ENCODE measurements around the gene CCRL2.

Gene CCRL2

GRCh38 chr3:46427916-46428833 lies 21.1 kb downstream of the CCRL2 start:
- no peaks in the 10 kb centered on the region for H3K9me3 ChIP-seq (ENCODE audit: control insufficient read depth, insufficient read depth, low read depth, low read length)
- H3K4me3 ChIP-seq (ENCODE audit: low read depth, low read length), result no peak overlapping the region
- no peaks in the 10 kb centered on the region for H3K4me1 ChIP-seq (ENCODE audit: control insufficient read depth, insufficient read depth, low read length)
- H3K27ac ChIP-seq (ENCODE audit: extremely low read depth, low read depth, low read length), result no peak overlapping the region
- 0 out of 2 replicates have a peak, but pooled peaks have one; percentile 17 for TF ChIP-seq ZNF654 (tag by site-specific recombination; IDR thresholded peaks at IDR 0.05; ENCODE audit: low read depth)
- no peak for TF ChIP-seq ZNF37A (tag by site-specific recombination; IDR thresholded peaks at IDR 0.05)
- H3K36me3 ChIP-seq (ENCODE audit: control insufficient read depth in 2 of 2, insufficient read depth in 1 of 2, low read length in 2 of 2), result no peaks in the 10 kb centered on the region
- CTCF ChIA-PET, result interaction anchor here (0.6 kb wide), 1 partner anchor 71 kb away, joined by 3 read pairs; no protein-coding TSS in a partner anchor
- POLR2A ChIA-PET, result no interaction called here

GRCh38 chr3:46429250-46429649 lies 22.2 kb downstream of the CCRL2 start:
- ChIA-PET CTCF (interaction anchor here (0.6 to 1.5 kb wide), 2 partner anchors 60 to 836 kb away, joined by 3 to 5 read pairs; no protein-coding TSS in a partner anchor), POLR2A (no interaction called here)
- Histone ChIP-seq H3K27ac (ENCODE audit: extremely low read depth, low read depth, low read length) (no peak overlapping the region), H3K4me1 (ENCODE audit: control insufficient read depth, insufficient read depth, low read length) (no peaks in the 10 kb centered on the region), H3K4me3 (ENCODE audit: low read depth, low read length) (no peak overlapping the region), H3K36me3 (ENCODE audit: control insufficient read depth in 2 of 2, insufficient read depth in 1 of 2, low read length in 2 of 2) (no peaks in the 10 kb centered on the region), H3K9me3 (ENCODE audit: control insufficient read depth, insufficient read depth, low read depth, low read length) (no peaks in the 10 kb centered on the region)
- TF ChIP-seq ZNF776 (tag by site-specific recombination; IDR thresholded peaks at IDR 0.05; ENCODE audit: borderline replicate concordance) (no peak), PRDM2 (tag by site-specific recombination; IDR thresholded peaks at IDR 0.05; ENCODE audit: borderline replicate concordance) (no peak), PBX3 (CRISPR knock-in tag; IDR thresholded peaks at IDR 0.05) (no peak), ZNF580 (tag by site-specific recombination; IDR thresholded peaks at IDR 0.05) (no peak), ZBTB20 (tag by site-specific recombination; IDR thresholded peaks at IDR 0.05) (no peak), ZNF645 (tag by site-specific recombination; IDR thresholded peaks at IDR 0.05) (no peak), PRDM1 (tag by site-specific recombination; IDR thresholded peaks at IDR 0.05) (no peak), KLF9 (tag by site-specific recombination; IDR thresholded peaks at IDR 0.05; ENCODE audit: low read depth) (no peak), ZNF19 (tag by site-specific recombination; IDR thresholded peaks at IDR 0.05; ENCODE audit: low read depth) (no peak), ZNF768 (tag by site-specific recombination; IDR thresholded peaks at IDR 0.05) (no peak), ZFP37 (tag by site-specific recombination; IDR thresholded peaks at IDR 0.05) (no peak), ZNF624 (tag by site-specific recombination; IDR thresholded peaks at IDR 0.05) (no peak), ZBTB7A (tag by site-specific recombination; IDR thresholded peaks at IDR 0.05; ENCODE audit: low read depth) (no peak), OSR2 (tag by site-specific recombination; IDR thresholded peaks at IDR 0.05) (no peak), ZNF37A (tag by site-specific recombination; IDR thresholded peaks at IDR 0.05) (no peak), ZBTB6 (tag by site-specific recombination; IDR thresholded peaks at IDR 0.05) (no peak), ZBTB48 (tag by site-specific recombination; IDR thresholded peaks at IDR 0.05) (no peak), ZNF366 (tag by site-specific recombination; conservative IDR thresholded peaks at IDR 0.05) (no peak), TRIM28 (IDR thresholded peaks at IDR 0.05; ENCODE audit: borderline replicate concordance, low read length) (no peak)
